SK-N-MC (cell line): ENCODE measurements around the gene RTTN.

Experiments
- EZH2 ChIP-seq: fragments of 200-600 bp; sonication (generic); IDR thresholded peaks from one replicate; pipeline ENCODE4 v1.6.1; 2017; ENCODE audit warnings: antibody characterized with exemption
- FOXP2 ChIP-seq: optimal IDR thresholded peaks from 2 replicates; pipeline ENCODE3; 2011; ENCODE audit warnings: mild to moderate bottlenecking, moderate library complexity; ENCODE audit not compliant: insufficient read depth; ENCODE audit errors: extremely low read length, control extremely low read depth
- POLR2AphosphoS5 ChIP-seq: IDR thresholded peaks from 2 replicates; pipeline ENCODE4 v1.6.1; 2012; ENCODE audit warnings: mild to moderate bottlenecking, low read depth, low read length, borderline replicate concordance

- no peak for TF ChIP-seq EZH2
- no peak for TF ChIP-seq POLR2AphosphoS5
- no peak for TF ChIP-seq FOXP2
Measured at GRCh38 chr18:70078106-70078505, 127.4 kb downstream of the RTTN start.
